HEK293 (cell line): ENCODE data around the gene NCLN.

ENCODE experiments used
- CTCF ChIA-PET: fragments of 350-600 bp; formaldehyde crosslinking; extraction: SDS; loops from one replicate; lab custom pipeline; 2021; ENCODE audit warnings: antibody characterized with exemption; lab: Yijun Ruan, JAX
- POLR2A ChIA-PET: fragments of 300-600 bp; formaldehyde crosslinking; extraction: SDS; loops from one replicate; lab custom pipeline; 2020; ENCODE audit warnings: antibody characterized with exemption, inconsistent platforms; lab: Yijun Ruan, JAX
- H3K27ac ChIP-seq: fragments of 200-500 bp; sonication (Bioruptor generic); 2 replicates; pipeline ENCODE4 v1.5.1; 2014; ENCODE audit warnings: low read depth, low read length, control low read depth, inconsistent platforms; ENCODE audit errors: extremely low read depth
- H3K36me3 ChIP-seq, 2 experiments: fragments of 200-500 bp in 1 of 2; sonication (Bioruptor generic) in 1 of 2; 1 replicate in 1 of 2; 2 replicates in 1 of 2; pipeline ENCODE4 v1.5.1; 2014 to 2017; ENCODE audit warnings: inconsistent platforms in 2 of 2, low read length in 2 of 2; ENCODE audit not compliant: control insufficient read depth in 2 of 2, insufficient read depth in 1 of 2
- H3K4me1 ChIP-seq: fragments of 200-500 bp; sonication (Bioruptor generic); 2 replicates; pipeline ENCODE4 v1.5.1; 2014; ENCODE audit warnings: mild to moderate bottlenecking, low read length, inconsistent platforms; ENCODE audit not compliant: control insufficient read depth, insufficient read depth
- H3K4me3 ChIP-seq: 2 replicates; pipeline ENCODE4 v1.5.1; 2011; ENCODE audit warnings: low read depth, mild to moderate bottlenecking, control low read depth, low read length, moderate library complexity
- H3K9me3 ChIP-seq: fragments of 200-500 bp; sonication (Bioruptor generic); 2 replicates; pipeline ENCODE4 v1.5.1; 2014; ENCODE audit warnings: low read depth, low read length, inconsistent platforms; ENCODE audit not compliant: control insufficient read depth, insufficient read depth
- OSR2 ChIP-seq: fragments of 450-650 bp; formaldehyde crosslinking; IDR thresholded peaks from 2 replicates; pipeline ENCODE4 v1.5.1; 2016; ENCODE audit warnings: missing biosample characterization, missing genetic modification characterization
- OVOL3 ChIP-seq: fragments of 450-650 bp; formaldehyde crosslinking; IDR thresholded peaks from 2 replicates; pipeline ENCODE4 v1.5.1; 2016; ENCODE audit warnings: missing biosample characterization, missing genetic modification characterization
- SP2 ChIP-seq: fragments of 450-650 bp; formaldehyde crosslinking; IDR thresholded peaks from 2 replicates; pipeline ENCODE4 v1.5.1; 2016; ENCODE audit warnings: missing biosample characterization, missing genetic modification characterization
- SP3 ChIP-seq: fragments of 450-650 bp; formaldehyde crosslinking; IDR thresholded peaks from 2 replicates; pipeline ENCODE4 v1.5.1; 2016; ENCODE audit warnings: missing biosample characterization, missing genetic modification characterization
- ZBTB1 ChIP-seq: fragments of 450-650 bp; formaldehyde crosslinking; IDR thresholded peaks from 2 replicates; pipeline ENCODE4 v1.5.1; 2016; ENCODE audit warnings: missing biosample characterization, missing genetic modification characterization
- ZBTB10 ChIP-seq: fragments of 450-650 bp; formaldehyde crosslinking; IDR thresholded peaks from 2 replicates; pipeline ENCODE4 v1.5.1; 2016; ENCODE audit warnings: missing biosample characterization, missing genetic modification characterization
- ZBTB20 ChIP-seq: fragments of 450-650 bp; formaldehyde crosslinking; IDR thresholded peaks from 2 replicates; pipeline ENCODE4 v1.5.1; 2016; ENCODE audit warnings: missing biosample characterization, missing genetic modification characterization
- ZBTB26 ChIP-seq: fragments of 450-650 bp; formaldehyde crosslinking; optimal IDR thresholded peaks from 2 replicates; pipeline ENCODE3; 2016; ENCODE audit warnings: missing biosample characterization, mild to moderate bottlenecking, missing genetic modification characterization
- ZBTB6 ChIP-seq: fragments of 450-650 bp; formaldehyde crosslinking; IDR thresholded peaks from 2 replicates; pipeline ENCODE4 v1.5.1; 2017; ENCODE audit warnings: missing biosample characterization, missing genetic modification characterization
- ZBTB8A ChIP-seq: fragments of 450-650 bp; formaldehyde crosslinking; IDR thresholded peaks from 2 replicates; pipeline ENCODE4 v1.5.1; 2016; ENCODE audit warnings: missing biosample characterization, missing genetic modification characterization
- ZNF10 ChIP-seq: fragments of 450-650 bp; formaldehyde crosslinking; IDR thresholded peaks from 2 replicates; pipeline ENCODE4 v1.5.1; 2017; ENCODE audit warnings: missing biosample characterization, missing genetic modification characterization
- ZNF155 ChIP-seq: fragments of 450-650 bp; formaldehyde crosslinking; IDR thresholded peaks from 2 replicates; pipeline ENCODE4 v1.5.1; 2016; ENCODE audit warnings: missing biosample characterization, missing genetic modification characterization
- ZNF16 ChIP-seq: fragments of 450-650 bp; formaldehyde crosslinking; IDR thresholded peaks from 2 replicates; pipeline ENCODE4 v1.5.1; 2016; ENCODE audit warnings: low read depth, missing biosample characterization, missing genetic modification characterization
- ZNF18 ChIP-seq: fragments of 450-650 bp; formaldehyde crosslinking; IDR thresholded peaks from 2 replicates; pipeline ENCODE4 v1.5.1; 2016; ENCODE audit warnings: missing biosample characterization, missing genetic modification characterization
- ZNF24 ChIP-seq: fragments of 450-650 bp; formaldehyde crosslinking; IDR thresholded peaks from 2 replicates; pipeline ENCODE4 v1.5.1; 2016; ENCODE audit warnings: missing biosample characterization, missing genetic modification characterization
- ZNF292 ChIP-seq: fragments of 450-650 bp; formaldehyde crosslinking; IDR thresholded peaks from 2 replicates; pipeline ENCODE4 v1.5.1; 2016; ENCODE audit warnings: low read depth, missing biosample characterization, missing genetic modification characterization, borderline replicate concordance
- ZNF366 ChIP-seq: fragments of 450-650 bp; formaldehyde crosslinking; conservative IDR thresholded peaks from 2 replicates; pipeline ENCODE4 v1.5.1; 2016; ENCODE audit warnings: missing biosample characterization, missing genetic modification characterization
- ZNF416 ChIP-seq: fragments of 450-650 bp; formaldehyde crosslinking; IDR thresholded peaks from 2 replicates; pipeline ENCODE4 v1.5.1; 2016; ENCODE audit warnings: missing biosample characterization, missing genetic modification characterization
- ZNF426 ChIP-seq: fragments of 450-650 bp; formaldehyde crosslinking; IDR thresholded peaks from 2 replicates; pipeline ENCODE4 v1.5.1; 2017; ENCODE audit warnings: missing biosample characterization, missing genetic modification characterization, mild to moderate bottlenecking, inconsistent platforms, moderate library complexity
- ZNF488 ChIP-seq: fragments of 450-650 bp; formaldehyde crosslinking; IDR thresholded peaks from 2 replicates; pipeline ENCODE4 v1.5.1; 2016; ENCODE audit warnings: missing biosample characterization, missing genetic modification characterization
- ZNF529 ChIP-seq: fragments of 450-650 bp; formaldehyde crosslinking; IDR thresholded peaks from 2 replicates; pipeline ENCODE4 v1.5.1; 2017; ENCODE audit warnings: missing genetic modification characterization, missing biosample characterization; ENCODE audit not compliant: insufficient replicate concordance
- ZNF544 ChIP-seq: fragments of 450-650 bp; formaldehyde crosslinking; IDR thresholded peaks from 2 replicates; pipeline ENCODE4 v1.5.0; 2017; ENCODE audit warnings: missing biosample characterization, missing genetic modification characterization
- ZNF561 ChIP-seq: fragments of 450-650 bp; IDR thresholded peaks from 2 replicates; pipeline ENCODE4 v1.5.1; 2018; ENCODE audit warnings: missing biosample characterization, missing genetic modification characterization, borderline replicate concordance
- ZNF596 ChIP-seq: fragments of 450-650 bp; IDR thresholded peaks from 2 replicates; pipeline ENCODE4 v1.5.0; 2018; ENCODE audit warnings: missing biosample characterization, mild to moderate bottlenecking, missing genetic modification characterization, moderate library complexity
- ZNF654 ChIP-seq: fragments of 450-650 bp; formaldehyde crosslinking; IDR thresholded peaks from 2 replicates; pipeline ENCODE4 v1.5.1; 2016; ENCODE audit warnings: low read depth, missing biosample characterization, missing genetic modification characterization
- ZNF76 ChIP-seq: fragments of 450-650 bp; formaldehyde crosslinking; IDR thresholded peaks from 2 replicates; pipeline ENCODE4; 2016; ENCODE audit warnings: low read depth, missing biosample characterization, missing genetic modification characterization, borderline replicate concordance
- ZNF830 ChIP-seq: fragments of 450-650 bp; IDR thresholded peaks from 2 replicates; pipeline ENCODE4 v1.5.0; 2018; ENCODE audit warnings: missing biosample characterization, missing genetic modification characterization, low read depth, mild to moderate bottlenecking, moderate library complexity
- ZSCAN30 ChIP-seq: fragments of 450-650 bp; IDR thresholded peaks from 2 replicates; pipeline ENCODE4 v1.5.1; 2018; ENCODE audit warnings: missing biosample characterization, mild to moderate bottlenecking, missing genetic modification characterization, moderate library complexity

The NCLN gene

GRCh38 chr19:3183721-3184641 lies 1.7 kb upstream of the NCLN start (continued):
- TF ChIP-seq ZNF544 (tag by site-specific recombination) (no peak), ZNF76 (tag by site-specific recombination) (0 out of 2 replicates have a peak, but pooled peaks have one; percentile 15), ZNF18 (tag by site-specific recombination) (no peak), ZBTB26 (no peak), ZBTB6 (tag by site-specific recombination) (no peak), ZNF16 (tag by site-specific recombination) (no peak), ZBTB1 (no peak), ZNF416 (tag by site-specific recombination) (no peak), ZNF561 (no peak), ZNF366 (tag by site-specific recombination) (no peak), ZNF155 (tag by site-specific recombination) (no peak), ZNF830 (tag by site-specific recombination) (no peak), ZNF426 (tag by site-specific recombination) (no peak), ZNF10 (tag by site-specific recombination) (no peak), ZNF596 (no peak)

- peak overlapping the region; percentile 98 for H3K4me3 ChIP-seq
- no peaks in the 10 kb centered on the region for H3K9me3 ChIP-seq
- H3K4me1 ChIP-seq: peaks cover 5% of the 10 kb centered on the region
- ChIA-PET POLR2A (no interaction called here), CTCF (interaction anchor here (1.5 kb wide), 2 partner anchors 109 to 234 kb away, joined by 3 to 4 read pairs; no protein-coding TSS in a partner anchor)
- no peak overlapping the region; the same call in 1 of the 2 replicates for H3K27ac ChIP-seq
- H3K36me3 ChIP-seq: peaks cover 0 to 23% of the 10 kb centered on the region in 2 experiments; a peak in 1 of 3 replicates
- TF ChIP-seq SP3 (tag by site-specific recombination) (no peak), ZNF596 (no peak), ZNF292 (tag by site-specific recombination) (no peak), ZNF529 (tag by site-specific recombination) (no peak), SP2 (tag by site-specific recombination) (no peak), OSR2 (tag by site-specific recombination) (peak; percentile 49; the same call in 1 of the 2 replicates), ZBTB20 (tag by site-specific recombination) (0 out of 2 replicates have a peak, but pooled peaks have one; percentile 24), ZBTB8A (peak; percentile 25; the same call in 1 of the 2 replicates), ZBTB10 (tag by site-specific recombination) (no peak), ZNF488 (tag by site-specific recombination) (no peak), ZNF654 (tag by site-specific recombination) (no peak; the same call in 1 of the 2 replicates), ZSCAN30 (0 out of 2 replicates have a peak, but pooled peaks have one; percentile 13), ZNF24 (tag by site-specific recombination) (peak; percentile 100), OVOL3 (tag by site-specific recombination) (no peak)
Observed at GRCh38 chr19:3184847-3185460, 776 bp upstream of the NCLN start.
